ENCODE measurements around the gene SIVA1.

Gene SIVA1

DNA sequence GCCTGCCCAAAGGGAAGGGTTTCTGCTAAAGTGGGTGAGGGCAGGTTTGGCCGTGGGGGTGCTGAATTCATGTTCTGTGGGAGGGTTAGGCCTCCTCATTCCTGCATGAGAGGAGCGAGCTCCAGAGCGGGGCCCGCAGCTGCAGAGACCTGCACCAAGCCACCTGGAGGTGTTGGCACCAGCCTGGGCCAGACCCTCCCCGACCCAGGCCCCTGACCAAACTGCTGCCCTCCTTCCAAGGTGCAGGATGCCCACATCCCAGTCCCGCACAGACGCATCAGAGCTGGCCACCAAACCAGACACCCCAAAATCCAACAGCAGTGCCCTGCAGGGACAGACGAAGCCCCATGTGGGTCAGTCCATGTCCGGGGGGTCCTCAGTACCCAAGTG lies 18.4 kb upstream of the SIVA1 start:
- no peak for DNase-seq

DNA sequence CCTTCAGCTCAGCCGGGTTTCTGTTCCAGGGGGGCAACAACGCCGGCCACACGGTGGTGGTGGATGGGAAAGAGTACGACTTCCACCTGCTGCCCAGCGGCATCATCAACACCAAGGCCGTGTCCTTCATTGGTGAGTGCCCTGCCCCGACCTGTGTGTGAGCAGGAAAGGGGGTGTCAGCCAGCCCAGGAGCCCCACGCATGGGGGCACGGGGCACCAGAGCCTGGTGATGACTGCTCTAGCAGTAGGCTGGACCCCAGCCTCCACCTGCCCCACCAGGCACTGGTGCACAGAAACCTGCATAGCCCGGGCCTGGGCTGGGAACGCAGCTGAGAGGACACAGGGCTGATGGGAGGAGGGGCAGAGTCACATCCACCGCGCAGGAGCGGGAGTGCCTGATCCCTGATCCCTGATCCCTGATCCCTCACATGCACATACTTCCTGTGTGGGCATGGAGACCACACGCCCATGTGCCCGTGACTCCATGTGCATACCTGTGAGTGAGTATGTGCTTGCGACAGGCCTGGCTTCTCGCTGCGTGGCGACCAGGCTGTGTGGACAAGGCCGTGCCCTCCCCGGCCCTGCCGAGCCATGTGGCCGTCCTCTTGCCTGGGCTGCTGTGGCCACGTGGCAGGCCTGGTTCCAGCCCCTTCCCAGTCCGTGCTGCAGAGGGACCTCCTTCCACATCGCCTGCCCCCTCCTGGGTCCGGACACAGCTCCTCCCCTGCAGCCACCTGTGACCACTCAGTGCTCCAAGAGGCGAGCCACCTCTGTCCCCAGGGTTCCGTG lies 17.8 kb upstream of the SIVA1 start:
- DNase-seq: no peak

DNA sequence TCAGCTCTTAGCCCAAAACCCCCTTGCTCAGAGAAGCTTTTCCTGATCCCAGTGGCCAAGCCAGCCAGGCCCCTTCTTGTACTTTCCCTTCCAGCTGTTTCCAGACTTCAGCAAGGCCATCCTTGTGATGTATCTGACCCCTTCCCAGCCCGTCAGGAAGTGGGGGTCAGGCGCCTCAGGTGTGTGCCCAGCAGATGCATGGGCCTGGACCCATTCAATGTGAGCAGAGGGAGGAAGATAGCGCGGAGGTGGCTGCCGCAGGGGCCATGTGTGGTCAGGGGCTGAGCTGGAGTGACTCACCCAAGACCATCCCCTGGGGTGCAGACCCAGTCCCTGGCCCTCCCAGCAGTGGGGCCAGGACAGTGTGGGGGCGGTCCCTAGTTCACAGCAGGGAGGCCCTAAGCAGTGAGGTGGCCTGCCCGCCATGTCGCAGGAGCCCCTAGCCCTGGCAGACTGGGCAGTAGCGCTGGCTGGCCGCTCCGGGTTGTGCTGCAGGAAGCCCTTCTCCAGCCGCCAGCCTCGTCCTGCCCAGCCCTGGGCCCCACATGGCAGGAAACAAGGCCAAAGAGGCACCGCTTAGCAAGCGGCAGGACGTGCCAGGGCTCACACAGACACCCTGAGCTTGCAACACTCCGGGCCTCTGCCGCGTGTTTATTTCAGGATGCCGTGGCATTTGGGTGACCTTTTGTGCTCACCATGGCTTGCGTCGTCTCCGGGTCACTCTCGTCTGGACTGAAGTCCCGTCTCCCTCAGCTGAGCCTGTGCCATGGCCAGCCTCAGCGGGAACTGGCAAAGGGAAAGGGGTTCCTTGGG lies 16.9 kb upstream of the SIVA1 start:
- DNase-seq: peak in 53 of 56 donors; percentile 15 to 86 (median 54)

DNA sequence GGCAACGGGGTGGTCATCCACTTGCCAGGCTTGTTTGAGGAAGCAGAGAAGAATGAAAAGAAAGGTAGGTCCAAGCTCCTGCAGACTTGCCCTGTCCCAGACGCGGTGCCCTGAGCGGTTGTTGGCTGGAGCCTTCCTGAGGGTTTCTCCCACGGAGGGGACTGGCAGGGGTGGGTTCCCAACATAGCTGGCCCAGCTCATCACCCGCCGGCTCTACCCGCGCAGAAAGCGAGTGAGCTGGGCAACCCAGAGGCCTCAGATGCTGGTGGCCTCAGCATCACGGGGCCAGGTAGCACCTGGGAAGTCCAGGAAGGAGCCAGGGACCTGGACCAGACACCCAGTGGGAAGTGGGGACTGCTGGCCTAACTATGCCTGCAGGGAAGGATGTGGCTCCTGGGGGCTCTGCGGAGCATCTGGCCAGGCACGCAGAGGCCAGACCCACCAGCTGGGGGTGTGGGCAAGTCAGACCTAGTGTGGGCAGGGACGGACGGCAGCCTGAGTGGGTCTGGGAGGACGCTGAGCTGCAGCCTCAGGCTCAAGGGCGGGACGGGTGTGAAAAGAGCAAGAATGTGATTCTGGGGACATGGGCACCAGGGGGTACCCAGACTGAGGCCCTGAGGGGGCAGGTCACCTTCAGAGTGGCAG lies 14.4 kb upstream of the SIVA1 start:
- DNase-seq: no peak

DNA sequence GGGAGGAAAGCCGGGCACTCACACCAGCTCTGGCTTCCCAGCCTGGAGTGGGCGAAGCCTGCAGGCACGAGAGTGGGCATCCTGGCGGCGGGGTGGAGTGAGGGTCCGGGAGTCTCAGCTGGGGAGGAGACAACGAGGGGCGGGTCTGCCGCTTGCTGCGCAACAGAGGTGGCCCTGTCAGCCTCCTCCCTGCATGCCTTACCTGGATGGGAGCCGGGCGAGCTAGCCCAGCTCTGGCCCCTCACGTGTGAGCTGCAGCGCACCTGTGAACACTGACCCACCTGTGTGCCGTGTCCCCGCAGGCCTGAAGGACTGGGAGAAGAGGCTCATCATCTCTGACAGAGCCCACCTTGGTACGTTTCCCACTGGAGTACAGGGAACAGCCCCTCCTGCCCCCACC lies 13.9 kb upstream of the SIVA1 start:
- no peak for DNase-seq

DNA sequence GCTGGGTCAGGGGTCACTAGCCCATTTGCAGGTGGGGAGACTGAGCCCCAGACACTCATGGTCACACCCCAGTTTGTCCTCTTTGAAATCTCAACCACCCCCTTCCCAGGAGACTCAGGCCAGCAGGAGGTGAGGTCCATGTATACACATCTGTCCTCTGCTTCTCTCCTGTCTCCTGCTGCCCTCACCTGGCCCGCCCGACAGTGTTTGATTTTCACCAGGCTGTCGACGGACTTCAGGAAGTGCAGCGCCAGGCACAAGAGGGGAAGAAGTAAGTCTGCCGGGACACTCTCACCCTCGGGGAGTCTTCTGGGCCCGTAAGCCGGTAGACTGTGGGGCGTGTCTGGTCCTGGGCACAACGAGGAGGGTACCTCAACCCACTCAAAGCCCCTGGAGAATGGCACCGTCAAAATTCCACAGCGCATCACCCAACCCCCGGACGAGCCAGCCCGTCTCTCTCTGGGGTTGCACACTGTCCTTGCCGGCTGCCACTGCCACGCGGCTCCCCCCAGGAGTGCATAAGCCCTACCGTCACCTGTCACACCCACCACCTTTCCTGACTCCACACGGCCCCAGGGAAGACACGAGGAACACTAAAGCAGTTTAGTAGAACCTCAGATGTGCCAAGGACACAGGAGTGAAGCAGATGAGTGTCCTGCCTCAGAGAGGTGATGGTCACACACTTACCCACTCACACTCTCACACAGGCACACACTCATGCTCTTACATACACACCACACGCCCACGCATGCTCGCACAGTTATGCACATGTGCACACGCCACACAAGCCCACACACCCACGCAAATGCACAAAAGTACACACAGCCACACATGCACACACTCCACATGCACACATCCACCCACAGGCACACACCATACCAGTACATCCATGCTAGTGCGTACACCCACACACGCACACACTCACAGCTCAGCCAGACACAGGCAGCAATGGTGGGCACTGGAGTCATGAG lies 13.1 kb upstream of the SIVA1 start:
- no peak for DNase-seq

DNA sequence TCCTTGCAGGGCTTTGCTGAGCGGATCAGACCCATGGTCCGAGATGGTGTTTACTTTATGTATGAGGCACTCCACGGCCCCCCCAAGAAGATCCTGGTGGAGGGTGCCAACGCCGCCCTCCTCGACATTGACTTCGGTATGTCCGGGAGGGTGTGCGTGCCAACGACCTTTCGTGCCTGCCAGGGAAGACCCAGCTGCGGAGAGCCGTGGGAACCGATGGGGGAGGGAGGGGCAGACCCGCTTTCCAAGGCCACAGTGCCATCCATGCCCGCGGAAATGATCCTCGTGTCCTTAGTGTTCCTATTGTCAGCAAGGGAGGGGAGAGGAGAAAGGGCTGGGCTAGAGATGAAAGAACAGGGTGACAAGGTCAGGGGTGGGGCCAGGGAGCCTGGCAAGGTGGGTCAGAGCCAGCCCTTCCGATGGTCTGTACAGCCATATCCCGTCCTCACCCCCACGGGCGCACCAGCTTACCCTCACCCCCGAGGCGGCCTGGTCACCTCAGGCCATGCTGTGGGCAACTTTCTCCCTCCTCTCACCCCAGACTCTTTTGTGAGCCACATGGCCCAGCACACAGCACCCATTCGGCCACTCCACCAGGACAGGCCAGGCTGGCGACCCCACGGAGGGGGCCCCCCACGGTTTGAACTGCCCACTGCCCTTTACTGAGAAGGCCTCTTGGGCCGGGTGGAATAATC lies 11.7 kb upstream of the SIVA1 start:
- DNase-seq: no peak

DNA sequence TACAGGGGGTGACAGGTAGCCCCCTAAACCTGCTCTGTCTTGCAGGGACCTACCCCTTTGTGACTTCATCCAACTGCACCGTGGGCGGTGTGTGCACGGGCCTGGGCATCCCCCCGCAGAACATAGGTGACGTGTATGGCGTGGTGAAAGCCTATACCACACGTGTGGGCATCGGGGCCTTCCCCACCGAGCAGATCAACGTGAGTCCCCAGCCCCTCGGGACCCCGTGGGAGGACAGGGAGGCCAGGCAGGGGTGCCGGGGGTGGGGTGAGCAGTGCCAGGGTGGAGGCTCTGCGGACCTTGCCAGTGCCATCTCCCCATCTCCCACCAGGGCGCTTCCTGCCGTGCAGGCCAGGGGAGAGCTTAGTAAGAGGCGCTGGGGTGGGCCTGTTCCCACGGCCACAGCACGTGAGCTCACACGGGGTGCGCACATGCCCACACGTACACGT lies 11.1 kb upstream of the SIVA1 start:
- no peak for DNase-seq

DNA sequence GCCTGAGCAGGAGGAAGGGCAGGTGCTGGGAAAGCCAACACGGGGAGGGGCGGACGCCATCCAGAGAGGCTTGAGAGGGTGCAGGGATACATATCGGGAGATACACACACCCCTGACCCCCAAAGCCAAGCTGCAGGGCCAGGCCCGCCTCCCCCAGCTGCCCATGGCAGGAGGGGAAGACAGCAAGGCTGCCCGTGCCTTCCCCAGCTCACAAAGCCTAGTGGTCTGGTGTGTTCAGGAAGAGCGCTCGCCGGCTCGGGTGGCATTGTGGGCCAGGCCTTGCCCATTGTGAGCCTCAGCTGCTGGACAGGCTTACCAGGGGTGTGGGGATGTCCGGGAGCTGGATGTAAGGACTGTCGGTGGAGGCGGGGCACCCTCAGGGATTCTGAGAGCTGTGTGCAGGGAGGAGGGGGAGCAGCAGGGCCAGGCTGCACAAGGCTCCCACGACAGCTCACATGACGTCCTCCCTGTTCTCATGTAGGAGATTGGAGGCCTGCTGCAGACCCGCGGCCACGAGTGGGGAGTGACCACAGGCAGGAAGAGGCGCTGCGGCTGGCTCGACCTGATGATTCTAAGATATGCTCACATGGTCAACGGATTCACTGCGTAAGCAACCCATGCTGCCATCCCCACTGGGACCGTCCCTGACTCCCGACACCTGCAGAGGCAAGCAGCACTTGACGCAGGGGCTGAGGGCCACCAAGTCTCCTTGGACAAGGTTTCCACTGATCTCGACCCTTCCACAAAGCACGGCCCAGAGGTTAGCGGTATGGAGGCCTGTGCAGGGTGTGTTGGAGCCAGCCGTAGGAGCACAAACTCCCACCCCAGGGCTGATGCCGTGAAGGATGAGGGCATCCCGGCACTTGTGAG lies 10.1 kb upstream of the SIVA1 start:
- DNase-seq: no peak

DNA sequence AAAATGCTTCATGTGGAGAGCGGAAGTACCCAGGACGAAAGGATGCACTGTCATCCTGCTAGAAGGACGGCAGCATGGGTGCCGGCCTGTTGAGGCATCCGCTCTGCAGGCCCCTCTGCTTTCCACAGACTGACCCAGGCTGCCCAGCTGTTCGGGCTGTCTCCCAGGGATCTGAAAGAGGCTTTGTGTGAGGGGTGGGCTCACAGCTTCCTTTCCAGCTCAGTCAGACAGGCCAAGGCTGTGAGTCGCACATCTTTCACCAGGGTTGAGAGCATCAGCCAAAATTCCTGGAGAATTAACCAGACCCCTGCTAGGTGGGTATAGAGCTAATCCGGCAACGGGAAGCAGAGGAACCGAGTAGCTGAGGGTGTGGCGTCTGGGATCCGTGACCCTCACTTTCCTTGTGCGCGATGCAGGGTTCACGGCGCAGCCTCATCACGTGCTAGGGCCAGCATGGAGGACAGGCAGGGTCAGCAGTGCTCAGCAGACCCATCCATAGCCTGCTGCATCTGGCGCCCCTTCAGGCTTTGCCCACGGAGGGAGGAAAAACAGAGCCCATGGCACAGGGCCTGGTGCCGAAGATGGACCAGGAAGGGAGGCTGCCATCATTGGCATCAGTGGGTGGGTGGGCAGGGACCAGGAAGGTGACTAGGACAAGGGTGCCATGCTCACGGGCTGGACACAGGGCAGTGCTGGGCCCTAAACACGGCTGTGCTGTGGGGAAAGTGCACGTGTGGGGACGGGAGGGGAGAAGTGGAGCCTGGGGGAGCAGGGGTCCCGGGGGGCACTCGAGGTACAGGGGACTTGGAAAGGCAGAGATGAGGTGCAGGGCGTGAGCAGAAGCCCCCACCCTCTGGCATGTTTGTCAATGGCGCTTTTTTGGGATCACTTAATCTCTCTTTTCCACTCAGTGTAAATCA lies 9.2 kb upstream of the SIVA1 start:
- DNase-seq: peak in 27 of 56 donors; percentile 12 to 66 (median 42)

DNA sequence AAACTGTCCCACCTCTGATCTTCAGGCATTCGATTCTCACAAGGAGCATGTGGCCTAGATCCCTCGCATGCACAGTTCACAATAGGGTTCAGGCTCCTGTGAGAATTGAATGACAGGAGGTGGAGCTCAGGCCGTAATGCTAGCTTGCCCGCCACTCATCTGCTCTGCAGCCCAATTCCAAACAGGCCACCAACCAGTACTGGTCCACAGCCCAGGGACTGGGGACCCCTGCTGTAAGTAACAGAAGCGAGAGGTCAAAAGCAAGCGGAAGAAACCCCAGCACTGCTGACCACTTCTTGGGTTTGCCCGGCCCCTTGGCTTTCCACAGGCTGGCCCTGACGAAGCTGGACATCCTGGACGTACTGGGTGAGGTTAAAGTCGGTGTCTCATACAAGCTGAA lies 8.5 kb upstream of the SIVA1 start:
- DNase-seq: no peak

DNA sequence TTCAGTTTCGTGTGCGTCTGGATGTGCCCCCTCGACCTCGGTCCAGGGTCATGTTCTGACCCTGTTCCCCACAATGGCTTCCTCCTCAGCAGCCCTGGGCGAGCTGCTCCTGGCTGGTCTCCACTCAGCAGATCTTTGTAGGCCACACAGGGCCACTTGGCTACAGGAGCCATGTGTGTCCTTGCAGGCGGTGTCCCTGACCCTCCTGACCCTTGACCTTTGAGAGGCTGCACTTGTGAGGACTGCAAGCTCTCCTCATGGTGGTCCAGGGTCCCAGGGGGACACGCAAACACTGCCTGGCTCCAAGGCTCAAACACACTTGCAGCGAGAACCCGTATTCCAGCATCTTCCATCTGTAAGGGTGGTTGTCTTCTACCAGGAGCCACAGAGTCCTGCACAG lies 7.5 kb upstream of the SIVA1 start:
- DNase-seq: no peak

DNA sequence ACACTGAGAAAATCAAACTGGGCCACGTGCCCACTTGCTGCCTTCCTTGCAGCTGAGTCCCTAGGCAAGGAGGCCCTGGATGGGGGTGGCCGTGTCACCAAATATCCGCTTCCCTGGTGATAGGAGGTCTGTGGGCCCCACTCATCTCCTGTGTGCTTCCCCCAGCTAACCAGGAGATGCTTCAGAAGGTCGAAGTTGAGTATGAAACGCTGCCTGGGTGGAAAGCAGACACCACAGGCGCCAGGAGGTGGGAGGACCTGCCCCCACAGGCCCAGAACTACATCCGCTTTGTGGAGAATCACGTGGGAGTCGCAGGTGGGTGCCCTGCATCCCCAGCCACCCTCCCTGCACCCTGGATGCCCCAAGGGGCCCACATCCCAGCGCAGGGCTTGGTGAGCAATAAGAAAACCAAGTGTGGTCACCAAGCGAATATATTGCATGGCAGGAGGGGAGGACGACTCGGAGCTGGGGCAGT lies 6.8 kb upstream of the SIVA1 start:
- DNase-seq: no peak

DNA sequence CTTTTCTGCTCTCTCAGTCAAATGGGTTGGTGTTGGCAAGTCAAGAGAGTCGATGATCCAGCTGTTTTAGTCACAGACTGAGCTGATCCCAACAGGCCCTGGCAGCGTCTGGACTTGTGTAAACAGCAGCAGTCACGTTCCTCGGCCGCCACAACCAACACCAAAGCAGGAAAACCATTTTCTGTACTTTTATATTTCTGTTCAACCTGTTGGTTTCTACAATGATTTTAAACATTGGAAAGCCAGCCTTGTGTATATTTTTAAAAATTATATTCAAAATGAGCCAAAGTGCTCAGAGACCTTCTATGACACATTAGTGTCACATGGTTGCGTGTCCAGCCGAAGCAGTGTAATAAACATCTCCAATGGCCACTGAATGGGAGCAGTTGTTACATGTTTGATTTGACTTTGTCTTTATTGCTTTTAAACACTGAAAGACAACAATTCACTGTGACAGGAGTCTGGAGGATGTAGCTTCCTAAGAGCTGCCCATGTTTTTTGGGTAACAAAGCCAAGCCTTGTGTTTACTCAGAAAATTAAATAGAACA lies 5.9 kb upstream of the SIVA1 start:
- DNase-seq: peak in 7 of 56 donors; percentile 20 to 47 (median 33)

DNA sequence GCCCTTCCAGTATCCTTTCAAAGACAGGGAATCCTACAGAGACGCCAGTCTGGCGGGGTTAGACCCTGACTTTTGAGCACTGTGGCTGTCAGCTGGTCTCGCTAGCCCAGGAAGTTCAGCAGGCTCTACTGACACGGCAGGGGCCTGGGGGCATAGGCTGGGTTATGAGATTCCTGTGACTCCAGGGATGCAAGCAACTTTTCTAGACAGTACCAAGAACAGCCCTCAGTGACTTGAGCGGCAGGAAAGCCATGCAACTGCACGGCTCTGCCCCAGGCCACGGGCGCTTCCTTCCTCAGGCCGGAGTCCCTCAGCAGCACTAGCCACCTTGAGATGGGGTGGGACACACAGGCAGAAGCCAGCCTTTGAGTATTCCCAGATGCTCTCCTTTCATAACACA lies 5.1 kb upstream of the SIVA1 start:
- DNase-seq: no peak

DNA sequence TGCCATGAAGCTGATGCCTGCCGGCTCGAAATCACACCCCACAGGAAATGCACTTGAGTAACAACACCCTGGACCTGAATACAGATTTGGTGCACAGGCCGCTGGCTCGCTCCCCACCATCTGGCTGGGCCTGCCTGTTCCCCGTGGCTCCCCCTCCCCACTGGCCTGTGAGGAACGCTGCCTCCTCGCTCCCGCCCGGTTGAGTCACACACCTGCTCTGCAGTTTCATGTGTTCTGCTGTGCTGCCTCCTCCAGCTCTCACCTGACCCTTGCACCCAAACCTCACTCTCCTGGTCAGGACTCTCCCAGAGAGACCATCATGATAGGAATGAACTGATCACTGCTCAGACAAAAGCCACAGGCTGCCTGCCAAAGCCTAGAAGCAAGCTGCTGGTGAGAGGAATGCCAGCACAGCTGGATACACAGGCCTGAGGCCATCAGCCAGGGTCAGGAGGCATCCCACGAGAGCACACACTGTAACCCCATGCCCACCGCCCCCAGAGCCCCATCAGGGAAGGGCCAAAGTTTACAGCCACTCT lies 3.8 kb upstream of the SIVA1 start:
- peak in 41 of 56 donors; percentile 29 to 82 (median 62) for DNase-seq

DNA sequence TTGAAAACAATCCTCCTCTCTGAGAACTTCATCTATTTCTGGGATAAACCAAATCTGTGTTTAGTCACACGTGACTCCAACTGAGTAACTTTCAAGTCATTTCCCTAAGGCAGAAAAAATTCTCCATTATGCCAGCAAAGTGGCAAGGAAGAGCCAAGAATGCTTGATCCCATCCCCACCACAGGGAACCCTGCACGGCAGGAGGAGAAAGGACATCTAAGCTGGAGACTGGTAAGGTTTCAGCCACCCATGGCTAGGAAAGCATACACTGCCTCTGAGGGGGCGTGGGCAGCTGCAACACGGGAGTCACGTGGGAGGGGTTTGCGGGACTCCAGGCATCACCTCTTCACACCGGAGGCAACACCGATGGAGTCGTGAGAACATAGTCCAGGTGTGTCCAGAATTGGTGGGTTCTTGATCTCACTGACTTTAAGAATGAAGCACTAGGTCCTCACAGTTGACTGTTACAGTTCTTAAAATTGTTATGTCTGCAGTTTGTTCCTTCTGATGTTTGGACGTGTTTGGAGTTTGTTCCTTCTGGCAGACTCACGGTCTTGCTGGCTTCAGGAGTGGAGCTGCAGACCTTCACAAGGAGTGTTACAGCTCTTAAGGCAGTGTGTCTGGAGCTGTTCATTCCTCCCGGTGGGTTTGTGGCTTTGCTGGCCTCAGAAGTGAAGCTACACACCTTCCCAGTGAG lies 2.7 kb upstream of the SIVA1 start:
- no peak for DNase-seq
